NCI-H146 treated with DMSO at 0.1 percent for 48 hours (cell line): Measurements from ENCODE around the gene SLC37A1.

Experiments used
- DNase-seq: peaks from one replicate; lab custom pipeline; 2025; ENCODE audit not compliant: unreplicated experiment; lab: John Stamatoyannopoulos, UW

The SLC37A1 gene

DNA sequence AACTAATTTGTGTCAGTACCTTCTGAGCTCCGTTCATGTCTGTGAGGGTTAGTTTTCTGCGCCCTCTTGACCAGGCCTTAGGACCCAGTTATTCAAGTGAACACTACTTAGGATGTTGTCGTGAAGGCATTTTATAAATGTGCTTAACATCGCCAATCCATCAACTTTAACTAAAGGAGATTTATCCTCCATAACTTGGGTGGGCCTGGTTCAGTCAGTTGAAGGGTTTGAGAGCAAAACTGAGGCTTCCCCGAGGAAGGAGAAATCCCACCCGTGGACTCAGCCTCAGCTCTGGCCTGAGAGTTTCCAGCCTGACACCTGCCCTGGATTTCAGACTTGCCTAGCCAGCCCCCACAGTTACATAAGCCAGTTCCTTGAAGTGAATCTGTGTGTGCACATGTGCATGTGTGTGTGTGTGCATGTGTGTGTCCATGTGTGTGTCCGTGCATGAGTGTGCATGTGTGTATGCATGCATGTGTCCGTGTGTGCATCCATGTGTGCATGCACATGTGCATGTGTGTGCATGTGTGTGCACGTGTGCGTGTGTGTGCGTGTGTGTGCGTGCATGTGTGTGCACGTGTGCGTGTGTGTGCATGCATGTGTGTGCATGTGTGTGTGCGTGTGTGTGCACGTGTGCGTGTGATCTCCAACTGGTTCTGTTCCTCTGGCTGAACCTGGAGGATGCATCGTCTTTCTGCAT lies 77.7 kb downstream of the SLC37A1 start:
- no peak for DNase-seq

- DNase-seq, result no peak
Observed at GRCh38 chr21:42592156-42592820, 78.6 kb downstream of the SLC37A1 start.

DNA sequence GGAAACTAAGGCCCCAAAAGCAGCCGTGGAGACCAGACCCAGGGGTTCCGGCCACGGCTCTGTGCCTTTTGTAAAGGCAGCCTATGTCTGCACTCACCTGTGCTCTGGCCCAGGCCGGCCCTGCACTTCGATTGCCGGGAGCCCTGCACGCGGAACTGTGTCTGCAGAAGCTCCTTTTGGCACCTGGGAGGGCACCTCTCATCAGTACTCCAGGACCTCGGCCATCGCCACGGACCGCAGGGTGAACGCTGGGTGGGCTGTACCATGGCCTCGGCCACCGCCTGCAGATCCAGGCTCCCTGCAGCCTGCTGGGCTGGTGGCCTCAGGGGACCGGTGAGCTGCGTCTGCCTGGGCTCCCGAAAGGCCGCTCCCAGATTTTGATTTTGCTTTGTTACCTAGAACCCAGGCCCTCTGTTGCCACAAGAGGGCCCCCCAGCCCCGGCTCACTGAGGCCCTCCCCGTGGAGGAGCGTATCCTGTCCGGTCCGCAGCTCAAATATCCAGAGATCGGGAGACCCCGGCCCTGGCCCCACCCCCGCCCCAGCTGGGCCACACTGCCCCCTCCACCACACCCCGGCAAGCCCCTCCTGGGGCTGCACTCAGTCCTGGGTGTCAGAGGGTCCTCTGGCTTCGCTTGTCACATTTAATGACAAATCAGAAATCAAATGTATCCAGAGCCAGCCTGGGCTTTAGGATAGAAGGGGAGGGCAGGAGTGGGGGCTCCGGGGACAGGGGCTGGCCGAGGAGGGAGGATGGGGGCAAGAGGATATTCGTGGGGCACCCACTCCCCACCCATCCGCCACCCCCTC lies 79.6 kb downstream of the SLC37A1 start:
- no peak for DNase-seq

- no peak for DNase-seq
Observed at GRCh38 chr21:42594616-42595282, 81.1 kb downstream of the SLC37A1 start.

- no peak for DNase-seq
Observed at GRCh38 chr21:42595283-42596187, 81.9 kb downstream of the SLC37A1 start.

DNA sequence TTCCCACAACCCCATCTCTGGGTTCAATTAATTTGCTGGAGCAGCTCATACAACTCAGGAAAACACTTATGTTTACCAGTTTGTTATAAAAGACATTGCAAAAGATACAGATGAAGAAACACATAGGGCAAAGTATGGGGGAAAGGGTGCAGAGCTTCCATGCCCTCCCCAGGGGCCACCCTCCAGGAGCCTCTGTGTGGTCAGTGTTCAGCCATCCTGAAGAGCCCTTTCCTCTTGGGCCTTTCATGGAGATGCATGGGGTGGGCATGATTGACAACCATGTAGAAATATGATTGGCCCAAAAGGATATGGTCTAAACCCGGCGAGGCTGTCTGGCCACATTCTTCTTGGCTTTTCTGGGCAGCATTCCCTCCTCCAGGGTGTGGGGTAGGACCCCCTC lies 83.0 kb downstream of the SLC37A1 start:
- DNase-seq, result no peak

GRCh38 chr21:42597487-42598158 lies 84.0 kb downstream of the SLC37A1 start:
- DNase-seq, result no peak

- no peak for DNase-seq
Observed at GRCh38 chr21:42598159-42598735, 84.6 kb downstream of the SLC37A1 start.

DNA sequence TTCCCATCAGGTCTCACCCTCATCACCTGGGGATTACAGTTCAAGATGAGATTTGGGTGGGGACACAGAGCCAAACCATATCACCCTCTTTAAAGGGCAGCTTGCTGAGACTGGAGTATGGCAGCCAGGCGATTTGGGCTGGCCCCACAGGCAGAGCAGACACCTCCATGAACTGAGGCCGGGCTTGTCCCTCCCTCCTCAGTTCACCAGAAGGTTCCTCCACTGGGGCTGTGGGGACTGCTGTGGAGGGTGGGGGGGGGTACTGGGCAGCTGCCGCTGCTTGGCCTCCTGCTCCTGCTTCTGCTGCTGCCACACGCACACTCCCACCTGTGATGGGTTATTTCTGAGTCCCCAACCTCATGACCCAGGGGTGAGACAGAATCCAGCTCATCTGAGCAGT lies 85.8 kb downstream of the SLC37A1 start:
- no peak for DNase-seq

DNA sequence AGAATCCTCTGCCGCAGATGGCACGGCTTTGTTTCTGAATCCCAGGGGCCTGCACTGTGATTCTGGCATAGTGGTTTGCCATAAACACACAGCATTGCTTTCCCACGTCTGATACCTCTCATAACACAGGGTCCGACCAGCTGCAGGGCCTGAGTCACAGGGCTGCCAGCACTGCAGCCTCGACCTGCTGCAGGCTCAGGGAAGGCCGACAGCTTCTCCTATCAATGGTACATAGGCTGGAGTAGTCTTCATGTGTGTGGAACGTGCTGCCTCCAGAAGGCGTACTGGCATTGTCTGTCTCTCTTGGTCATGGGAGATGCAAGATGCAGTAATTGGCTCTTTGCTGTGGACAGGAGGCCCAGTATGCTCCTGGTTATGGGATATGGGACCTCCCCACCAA lies 86.3 kb downstream of the SLC37A1 start:
- no peak for DNase-seq

GRCh38 chr21:42601656-42602055 lies 88.0 kb downstream of the SLC37A1 start:
- DNase-seq, result no peak

- no peak for DNase-seq
Observed at GRCh38 chr21:42607102-42607501, 93.5 kb downstream of the SLC37A1 start.

- no peak for DNase-seq
Observed at GRCh38 chr21:42607525-42608102, 94.0 kb downstream of the SLC37A1 start.

- DNase-seq, result no peak
Observed at GRCh38 chr21:42608446-42608845, 94.8 kb downstream of the SLC37A1 start.

GRCh38 chr21:42609811-42610210 lies 96.2 kb downstream of the SLC37A1 start:
- DNase-seq, result no peak

DNA sequence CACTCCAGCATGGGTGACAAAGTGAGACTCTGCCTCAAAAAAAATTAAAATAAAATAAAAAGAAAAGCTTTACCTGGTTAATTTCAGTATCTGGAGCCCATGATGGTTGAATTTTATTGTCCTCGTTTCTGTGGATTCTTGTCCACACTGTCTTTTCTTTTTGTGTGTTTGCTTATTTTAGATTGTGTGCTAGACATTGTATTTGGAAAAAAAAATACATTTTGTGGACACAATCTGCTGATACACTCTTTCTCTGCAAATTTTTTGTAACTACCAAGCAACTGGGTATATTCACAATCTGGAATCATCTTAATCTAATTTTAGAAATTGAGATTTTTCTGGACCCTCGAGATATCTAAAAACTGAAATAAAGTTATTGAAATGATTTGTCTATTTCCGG lies 98.2 kb downstream of the SLC37A1 start:
- no peak for DNase-seq

DNA sequence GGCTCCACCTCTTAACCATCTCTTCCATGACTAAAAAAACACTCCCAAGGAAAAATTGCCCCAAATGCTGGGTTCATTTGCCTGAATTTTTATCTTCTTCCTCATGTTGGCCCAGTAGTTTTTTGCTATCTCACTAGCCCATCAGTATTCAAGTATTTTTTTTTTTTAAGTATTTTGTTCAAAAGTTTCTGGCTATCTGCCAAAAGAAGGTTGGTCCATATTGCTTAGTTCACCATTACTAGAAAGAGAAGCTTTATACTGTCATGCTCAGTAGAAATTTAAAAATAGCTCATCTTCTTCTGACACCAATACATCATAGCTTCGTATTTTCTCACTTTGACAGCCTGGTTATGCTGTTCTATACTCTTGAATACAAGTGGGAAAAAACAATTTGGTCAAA lies 98.7 kb downstream of the SLC37A1 start:
- no peak for DNase-seq

DNA sequence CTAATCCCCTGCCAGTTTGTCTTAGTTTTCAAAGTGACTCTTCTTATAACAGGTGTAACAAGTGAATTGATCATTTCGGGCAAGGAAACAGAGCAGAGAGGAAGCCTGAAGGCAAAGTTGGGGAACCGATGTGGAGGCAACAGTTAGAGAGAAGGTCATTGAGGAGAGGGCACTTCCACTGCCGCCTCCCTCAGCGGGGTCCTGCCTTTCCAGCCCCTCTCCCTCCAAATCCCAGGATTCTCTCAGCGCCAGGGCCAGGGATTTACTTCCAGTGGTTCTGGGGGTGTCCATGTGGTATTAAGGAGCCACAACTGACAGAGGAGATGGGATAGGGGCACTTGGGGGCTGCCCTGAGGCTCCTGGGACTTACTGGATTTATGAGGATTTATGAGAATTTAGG lies 100.1 kb downstream of the SLC37A1 start:
- DNase-seq, result no peak

DNA sequence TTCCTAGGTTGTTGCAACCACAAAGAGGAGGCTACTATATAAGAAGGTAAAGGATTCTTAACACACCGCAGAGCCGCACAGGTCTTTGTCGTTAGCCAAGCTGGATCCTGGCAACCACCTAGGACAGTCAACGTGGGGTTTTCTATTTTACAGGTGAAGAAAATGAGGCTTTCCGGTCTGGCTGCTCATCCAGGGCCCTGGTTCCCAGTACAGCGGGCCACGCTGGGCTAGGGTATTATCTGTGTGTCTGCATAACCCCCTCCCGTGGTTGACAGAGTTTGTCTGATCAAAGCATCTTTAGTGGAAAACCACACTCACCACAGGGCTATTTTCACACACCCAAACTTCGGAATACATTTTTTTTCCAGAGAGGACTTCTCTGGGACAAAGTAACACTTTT lies 100.7 kb downstream of the SLC37A1 start:
- no peak for DNase-seq
